GM12878 (cell line): ENCODE results near the gene ICE1. TPM values are rescaled to one million over a fixed set of nuclear protein-coding genes. Genes with fewer than 3 reads are reported as not detected.

Experiments
- ATAC-seq: fragments of 200-7000 bp; cut with Tn5 transposase; 3 replicates; pipeline ENCODE4 v1.9.1; 2020; ENCODE audit warnings: mild to moderate bottlenecking, moderate library complexity
- BruUV-seq: library from RNA; stranded (reverse); fragments of 400-500 nt; replicated peaks from 2 replicates; lab custom pipeline; 2021; lab: Mats Ljungman, UMichigan
- CTCF ChIA-PET: fragments of 300-600 bp; sonication (Branson Sonifier 250); formaldehyde crosslinking; extraction: SDS; loops from one replicate; lab custom pipeline; 2021; ENCODE audit warnings: inconsistent platforms; lab: Yijun Ruan, JAX
- POLR2A ChIA-PET: fragments of 350-600 bp; formaldehyde crosslinking; extraction: SDS; loops from one replicate; lab custom pipeline; 2021; ENCODE audit warnings: inconsistent platforms; lab: Charles Lee
- RAD21 ChIA-PET: fragments of 300-600 bp; sonication (Branson Sonifier 250); formaldehyde crosslinking; loops from one replicate; lab custom pipeline; 2023; ENCODE audit warnings: antibody characterized with exemption; ENCODE audit not compliant: unreplicated experiment; lab: Charles Lee
- SMC1A ChIA-PET: fragments of 300-600 bp; sonication (Branson Sonifier 250); formaldehyde crosslinking; loops from one replicate; lab custom pipeline; 2023; ENCODE audit not compliant: unreplicated experiment, uncharacterized antibody; lab: Charles Lee
- DNase-seq: peaks from one replicate; pipeline ENCODE4 v3.0.0-alpha.2; 2011; ENCODE audit warnings: low read depth, low spot score
- FAIRE-seq: peaks from 3 replicates; lab custom pipeline; 2011; peaks lifted over from hg19 to GRCh38; lab: Jason Lieb, UNC
- H2AFZ ChIP-seq: 2 replicates; pipeline ENCODE4 v1.6.0; 2011; ENCODE audit warnings: low read depth, low read length, control low read depth; ENCODE audit not compliant: control insufficient read depth
- H3K27ac ChIP-seq: 2 replicates; pipeline ENCODE4 v1.5.1; 2011; ENCODE audit warnings: control low read depth; ENCODE audit not compliant: control insufficient read depth, insufficient read depth
- H3K27me3 ChIP-seq, 2 experiments: replicated peaks in 1 of 2; 2 replicates each; pipeline versions ENCODE4 v1.6.0 to v1.6.1; 2011; ENCODE audit warnings: low read length in 1 of 2; ENCODE audit not compliant: control insufficient read depth in 2 of 2, insufficient read depth in 2 of 2
- H3K36me3 ChIP-seq, 2 experiments: 2 replicates each; pipeline ENCODE4 v1.5.1; 2011; ENCODE audit warnings: low read length in 1 of 2; ENCODE audit not compliant: control insufficient read depth in 2 of 2, insufficient read depth in 2 of 2
- H3K4me1 ChIP-seq: 2 replicates; pipeline ENCODE4 v1.6.1; 2011; ENCODE audit warnings: mild to moderate bottlenecking, low read length, moderate library complexity, mixed read lengths; ENCODE audit not compliant: control insufficient read depth, insufficient read depth
- H3K4me2 ChIP-seq: 2 replicates; pipeline ENCODE4 v1.6.0; 2011; ENCODE audit warnings: control low read depth; ENCODE audit not compliant: control insufficient read depth, insufficient read depth
- H3K4me3 ChIP-seq: fragments of 200-600 bp; sonication (generic); 2 replicates; pipeline ENCODE4 v1.5.1; 2016
- H3K79me2 ChIP-seq: 2 replicates; pipeline ENCODE4 v1.6.0; 2011; ENCODE audit warnings: low read length; ENCODE audit not compliant: control insufficient read depth, insufficient read depth
- H3K9ac ChIP-seq: 2 replicates; pipeline ENCODE4 v1.8.0; 2011; ENCODE audit warnings: low read length, control low read depth, mixed read lengths; ENCODE audit not compliant: control insufficient read depth, insufficient read depth
- H3K9me3 ChIP-seq: replicated peaks from 3 replicates; pipeline ENCODE4 v1.5.1; 2011; ENCODE audit warnings: mild to moderate bottlenecking, low read length; ENCODE audit not compliant: control insufficient read depth, insufficient read depth
- H4K20me1 ChIP-seq: 2 replicates; pipeline ENCODE4 v1.6.0; 2011; ENCODE audit not compliant: control insufficient read depth, insufficient read depth
- CEBPB ChIP-seq, 2 experiments: fragments of 150-350 bp in 1 of 2; IDR thresholded peaks; 2 replicates each; pipeline ENCODE4 v1.6.1; 2012 to 2014; ENCODE audit warnings: low read depth in 2 of 2, low read length in 2 of 2, borderline replicate concordance in 1 of 2, inconsistent platforms in 1 of 2
- ETV6 ChIP-seq, 2 experiments: fragments of 450-650 bp in 1 of 2; IDR thresholded peaks in 1 of 2; conservative IDR thresholded peaks in 1 of 2; 2 replicates each; pipeline ENCODE4 v1.6.1; 2014; ENCODE audit warnings: antibody characterized with exemption in 1 of 2, borderline replicate concordance in 1 of 2, low read depth in 1 of 2, mild to moderate bottlenecking in 1 of 2, moderate library complexity in 1 of 2
- GABPA ChIP-seq: IDR thresholded peaks from 2 replicates; pipeline ENCODE4 v1.6.1; 2014; ENCODE audit warnings: antibody characterized with exemption, low read depth, mild to moderate bottlenecking, inconsistent platforms
- HCFC1 ChIP-seq: fragments of 150-350 bp; IDR thresholded peaks from 2 replicates; pipeline ENCODE4 v1.6.1; 2014; ENCODE audit warnings: low read length
- KAT2A ChIP-seq: conservative IDR thresholded peaks from 2 replicates; pipeline ENCODE4 v1.6.1; 2011; ENCODE audit warnings: low read depth, low read length; ENCODE audit not compliant: control insufficient read depth
- KLF5 ChIP-seq: fragments of 450-650 bp; IDR thresholded peaks from 2 replicates; pipeline ENCODE4 v1.6.1; 2014; ENCODE audit warnings: mild to moderate bottlenecking; ENCODE audit not compliant: partially characterized antibody
- MEF2B ChIP-seq: fragments of 450-650 bp; IDR thresholded peaks from 2 replicates; pipeline ENCODE4 v1.6.1; 2018; ENCODE audit warnings: mild to moderate bottlenecking, moderate library complexity; ENCODE audit not compliant: partially characterized antibody, poor library complexity, severe bottlenecking
- MTA2 ChIP-seq: fragments of 450-650 bp; IDR thresholded peaks from 2 replicates; pipeline ENCODE4 v1.6.1; 2016; ENCODE audit warnings: low read depth, mild to moderate bottlenecking, moderate library complexity
- PAX8 ChIP-seq: fragments of 450-650 bp; IDR thresholded peaks from 2 replicates; pipeline ENCODE4 v1.6.1; 2017; ENCODE audit warnings: mild to moderate bottlenecking, moderate library complexity
- POU2F2 ChIP-seq: IDR thresholded peaks from 3 replicates; pipeline ENCODE4 v1.6.1; 2011; ENCODE audit warnings: low read depth, mild to moderate bottlenecking, low read length, borderline replicate concordance
- SIN3A ChIP-seq: IDR thresholded peaks from 2 replicates; pipeline ENCODE4 v1.6.1; 2012; ENCODE audit warnings: low read depth, low read length, improper control_type of control experiment
- SUPT20H ChIP-seq: IDR thresholded peaks from 2 replicates; pipeline ENCODE4 v1.6.1; 2011; ENCODE audit warnings: low read depth, mild to moderate bottlenecking, low read length, moderate library complexity, borderline replicate concordance; ENCODE audit not compliant: control insufficient read depth
- WGBS: methylation state at CpG from one replicate; pipeline ENCODE4 v1.1.6; 2016; ENCODE audit warnings: low lambda C conversion rate; ENCODE audit not compliant: insufficient replicate concordance, insufficient coverage; ENCODE audit errors: missing lambda C conversion rate; 5-methylcytosine and 5-hydroxymethylcytosine counted together
- in situ Hi-C: fragments of 300-500 bp; cut with MboI; formaldehyde crosslinking; loops from 9 replicates; pipeline ENCODE4 v1.14.3; 2018; ENCODE audit warnings: mixed read lengths
- intact Hi-C: fragments of 100-400 bp; cut with micrococcal nuclease; formaldehyde crosslinking; loops from one replicate; pipeline ENCODE4 v1.14.2; 2022; ENCODE audit not compliant: unreplicated experiment
- polyA plus RNA-seq, 11 experiments: library from polyadenylated mRNA; depleted of rRNA in 4 of 11; unstranded in 6 of 11; stranded (reverse) in 5 of 11; fragments of >200 nt; fragmentation: Nextera tagmentation in 4 of 11; fragmentation: Illumina TruSeq in 1 of 11; extraction: Ambion mirVana in 4 of 11; extraction: Trizol in 1 of 11; gene quantifications; 1 replicate in 1 of 11; 2 replicates in 10 of 11; pipeline versions ENCODE4 v1.2.1 to v1.2.3, GENCODE V29; 2011 to 2016; ENCODE audit warnings: inconsistent platforms in 2 of 11, missing spikeins in 2 of 11, low read depth in 1 of 11
- total RNA-seq, 4 experiments: library from RNA; depleted of rRNA in 3 of 4; stranded (reverse); fragments of >200 nt in 3 of 4; fragmentation: Illumina TruSeq in 1 of 4; extraction: Trizol in 1 of 4; gene quantifications; 2 replicates each; pipeline versions ENCODE4 v1.2.1 to v1.2.3, GENCODE V29; 2013 to 2021
- TF ChIP-seq, protein P1 (sequence below): IDR thresholded peaks from 2 replicates; pipeline ENCODE4 v1.6.1; 2011; ENCODE audit warnings: low read depth, low read length, improper control_type of control experiment, borderline replicate concordance
- TF ChIP-seq, protein P2 (sequence below): fragments of 450-650 bp; IDR thresholded peaks from 2 replicates; pipeline ENCODE4 v1.6.1; 2018; ENCODE audit warnings: borderline replicate concordance, mild to moderate bottlenecking; ENCODE audit not compliant: partially characterized antibody
- TF ChIP-seq, protein P3 (sequence below): fragments of 450-650 bp; formaldehyde crosslinking; IDR thresholded peaks from 2 replicates; pipeline ENCODE4 v1.5.0; 2022; ENCODE audit warnings: mild to moderate bottlenecking, missing genetic modification characterization

The ICE1 gene
- total and polyA plus RNA-seq, 10 of the 15 experiments (the other 5 are each of a cell fraction or from before 2014, with no cell fraction given): 3.8 to 31.4 (median 18.9) TPM

DNA sequence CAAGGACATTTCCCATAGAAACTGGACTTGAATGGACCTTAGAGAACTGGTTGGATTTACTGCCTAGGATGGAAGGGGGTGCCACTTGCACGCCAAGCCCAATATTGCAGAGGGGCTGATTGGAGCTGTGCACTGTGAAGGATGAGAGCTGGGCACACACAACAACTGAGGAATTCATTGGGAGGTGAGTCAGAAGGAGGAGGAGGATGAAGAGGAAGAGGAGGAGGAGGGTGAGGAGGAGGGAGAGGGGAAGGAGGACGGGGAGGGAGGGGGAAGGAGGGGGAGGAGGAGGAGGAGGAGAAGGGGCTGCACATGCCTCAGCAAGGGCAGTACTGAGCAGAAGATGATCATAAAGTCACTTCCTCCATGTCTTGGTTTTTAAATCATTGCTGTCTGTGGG, 5.7 kb upstream of the ICE1 start:
- Histone ChIP-seq H3K4me3 (no peak overlapping the region), H3K4me1 (peaks cover 24% of the 10 kb centered on the region), H3K27me3 (no peaks in the 10 kb centered on the region), H2AFZ (no peak overlapping the region), H3K4me2 (no peak overlapping the region), H3K36me3 (no peaks in the 10 kb centered on the region), H3K9ac (no peak overlapping the region), H3K79me2 (peaks cover 3% of the 10 kb centered on the region; the same call in 1 of the 2 replicates), H4K20me1 (no peaks in the 10 kb centered on the region), H3K9me3 (no peaks in the 10 kb centered on the region), H3K27ac (no peak overlapping the region)
- ChIA-PET RAD21 (interaction anchor here (0.5 kb wide), 1 partner anchor 26 kb away, joined by 3 read pairs; no protein-coding TSS in a partner anchor), CTCF (interaction anchor here (3.8 kb wide), 1 partner anchor 276 kb away, joined by 24 read pairs; the partner anchor contains the start of gene ADAMTS16), POLR2A (interaction anchor here (0.6 kb wide), 1 partner anchor 15 kb away, joined by 3 read pairs; no protein-coding TSS in a partner anchor), SMC1A (no interaction called here)
- WGBS: 94% methylated on average over 1 of the region's 2 CpGs
- ATAC-seq (no peak), DNase-seq (no peak), FAIRE-seq (no peak)
- in situ Hi-C loops: loop anchor here (5.0 kb wide), 1 partner anchor 534 kb away; no protein-coding TSS in a partner anchor
- intact Hi-C loops: no loop called here
- BruUV-seq: no TSS peak
- no peak for TF ChIP-seq POU2F2
- no peak for TF ChIP-seq PAX8
- TF ChIP-seq, protein P1, sequence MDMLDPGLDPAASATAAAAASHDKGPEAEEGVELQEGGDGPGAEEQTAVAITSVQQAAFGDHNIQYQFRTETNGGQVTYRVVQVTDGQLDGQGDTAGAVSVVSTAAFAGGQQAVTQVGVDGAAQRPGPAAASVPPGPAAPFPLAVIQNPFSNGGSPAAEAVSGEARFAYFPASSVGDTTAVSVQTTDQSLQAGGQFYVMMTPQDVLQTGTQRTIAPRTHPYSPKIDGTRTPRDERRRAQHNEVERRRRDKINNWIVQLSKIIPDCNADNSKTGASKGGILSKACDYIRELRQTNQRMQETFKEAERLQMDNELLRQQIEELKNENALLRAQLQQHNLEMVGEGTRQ: no peak
- TF ChIP-seq KLF5: no peak
- TF ChIP-seq, protein P2, sequence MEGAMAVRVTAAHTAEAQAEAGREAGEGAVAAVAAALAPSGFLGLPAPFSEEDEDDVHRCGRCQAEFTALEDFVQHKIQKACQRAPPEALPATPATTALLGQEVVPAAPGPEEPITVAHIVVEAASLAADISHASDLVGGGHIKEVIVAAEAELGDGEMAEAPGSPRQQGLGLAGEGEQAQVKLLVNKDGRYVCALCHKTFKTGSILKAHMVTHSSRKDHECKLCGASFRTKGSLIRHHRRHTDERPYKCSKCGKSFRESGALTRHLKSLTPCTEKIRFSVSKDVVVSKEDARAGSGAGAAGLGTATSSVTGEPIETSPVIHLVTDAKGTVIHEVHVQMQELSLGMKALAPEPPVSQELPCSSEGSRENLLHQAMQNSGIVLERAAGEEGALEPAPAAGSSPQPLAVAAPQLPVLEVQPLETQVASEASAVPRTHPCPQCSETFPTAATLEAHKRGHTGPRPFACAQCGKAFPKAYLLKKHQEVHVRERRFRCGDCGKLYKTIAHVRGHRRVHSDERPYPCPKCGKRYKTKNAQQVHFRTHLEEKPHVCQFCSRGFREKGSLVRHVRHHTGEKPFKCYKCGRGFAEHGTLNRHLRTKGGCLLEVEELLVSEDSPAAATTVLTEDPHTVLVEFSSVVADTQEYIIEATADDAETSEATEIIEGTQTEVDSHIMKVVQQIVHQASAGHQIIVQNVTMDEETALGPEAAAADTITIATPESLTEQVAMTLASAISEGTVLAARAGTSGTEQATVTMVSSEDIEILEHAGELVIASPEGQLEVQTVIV: no peak
- TF ChIP-seq CEBPB (IDR thresholded peaks at IDR 0.05; ENCODE audit: borderline replicate concordance in 1 of 2, low read depth in 2 of 2, low read length in 2 of 2): no peak
- no peak for TF ChIP-seq MTA2
- no peak for TF ChIP-seq HCFC1
- TF ChIP-seq SIN3A: no peak
- TF ChIP-seq KAT2A: no peak
- no peak for TF ChIP-seq ETV6 (conservative IDR thresholded peaks at IDR 0.05 in 1 of 2, IDR thresholded peaks at IDR 0.05 in 1 of 2; ENCODE audit: borderline replicate concordance in 1 of 2, low read depth in 1 of 2)
- TF ChIP-seq, protein P3, sequence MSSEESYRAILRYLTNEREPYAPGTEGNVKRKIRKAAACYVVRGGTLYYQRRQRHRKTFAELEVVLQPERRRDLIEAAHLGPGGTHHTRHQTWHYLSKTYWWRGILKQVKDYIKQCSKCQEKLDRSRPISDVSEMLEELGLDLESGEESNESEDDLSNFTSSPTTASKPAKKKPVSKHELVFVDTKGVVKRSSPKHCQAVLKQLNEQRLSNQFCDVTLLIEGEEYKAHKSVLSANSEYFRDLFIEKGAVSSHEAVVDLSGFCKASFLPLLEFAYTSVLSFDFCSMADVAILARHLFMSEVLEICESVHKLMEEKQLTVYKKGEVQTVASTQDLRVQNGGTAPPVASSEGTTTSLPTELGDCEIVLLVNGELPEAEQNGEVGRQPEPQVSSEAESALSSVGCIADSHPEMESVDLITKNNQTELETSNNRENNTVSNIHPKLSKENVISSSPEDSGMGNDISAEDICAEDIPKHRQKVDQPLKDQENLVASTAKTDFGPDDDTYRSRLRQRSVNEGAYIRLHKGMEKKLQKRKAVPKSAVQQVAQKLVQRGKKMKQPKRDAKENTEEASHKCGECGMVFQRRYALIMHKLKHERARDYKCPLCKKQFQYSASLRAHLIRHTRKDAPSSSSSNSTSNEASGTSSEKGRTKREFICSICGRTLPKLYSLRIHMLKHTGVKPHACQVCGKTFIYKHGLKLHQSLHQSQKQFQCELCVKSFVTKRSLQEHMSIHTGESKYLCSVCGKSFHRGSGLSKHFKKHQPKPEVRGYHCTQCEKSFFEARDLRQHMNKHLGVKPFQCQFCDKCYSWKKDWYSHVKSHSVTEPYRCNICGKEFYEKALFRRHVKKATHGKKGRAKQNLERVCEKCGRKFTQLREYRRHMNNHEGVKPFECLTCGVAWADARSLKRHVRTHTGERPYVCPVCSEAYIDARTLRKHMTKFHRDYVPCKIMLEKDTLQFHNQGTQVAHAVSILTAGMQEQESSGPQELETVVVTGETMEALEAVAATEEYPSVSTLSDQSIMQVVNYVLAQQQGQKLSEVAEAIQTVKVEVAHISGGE (CRISPR knock-in tag): no peak
- no peak for TF ChIP-seq SUPT20H
- TF ChIP-seq GABPA: no peak
- TF ChIP-seq MEF2B: no peak
